Hepatocyte (in vitro differentiated cells): ENCODE data around the gene KIRREL1.

ENCODE experiments used
- EZH2 ChIP-seq: fragments of 200-600 bp; sonication (generic); IDR thresholded peaks from 2 replicates; pipeline ENCODE4 v1.6.1; 2016; ENCODE audit warnings: antibody characterized with exemption, mild to moderate bottlenecking, borderline replicate concordance
- EZH2phosphoT487 ChIP-seq: fragments of 200-600 bp; sonication (generic); IDR thresholded peaks from one replicate; pipeline ENCODE4 v1.6.1; 2018; ENCODE audit warnings: antibody characterized with exemption, mild to moderate bottlenecking, low read depth, moderate library complexity; ENCODE audit not compliant: unreplicated experiment, severe bottlenecking
- TF ChIP-seq, protein P1 (sequence below): fragments of 200-600 bp; sonication (generic); IDR thresholded peaks from 2 replicates; pipeline ENCODE4 v1.5.1; 2016; ENCODE audit warnings: antibody characterized with exemption, mild to moderate bottlenecking; ENCODE audit not compliant: poor library complexity

DNA sequence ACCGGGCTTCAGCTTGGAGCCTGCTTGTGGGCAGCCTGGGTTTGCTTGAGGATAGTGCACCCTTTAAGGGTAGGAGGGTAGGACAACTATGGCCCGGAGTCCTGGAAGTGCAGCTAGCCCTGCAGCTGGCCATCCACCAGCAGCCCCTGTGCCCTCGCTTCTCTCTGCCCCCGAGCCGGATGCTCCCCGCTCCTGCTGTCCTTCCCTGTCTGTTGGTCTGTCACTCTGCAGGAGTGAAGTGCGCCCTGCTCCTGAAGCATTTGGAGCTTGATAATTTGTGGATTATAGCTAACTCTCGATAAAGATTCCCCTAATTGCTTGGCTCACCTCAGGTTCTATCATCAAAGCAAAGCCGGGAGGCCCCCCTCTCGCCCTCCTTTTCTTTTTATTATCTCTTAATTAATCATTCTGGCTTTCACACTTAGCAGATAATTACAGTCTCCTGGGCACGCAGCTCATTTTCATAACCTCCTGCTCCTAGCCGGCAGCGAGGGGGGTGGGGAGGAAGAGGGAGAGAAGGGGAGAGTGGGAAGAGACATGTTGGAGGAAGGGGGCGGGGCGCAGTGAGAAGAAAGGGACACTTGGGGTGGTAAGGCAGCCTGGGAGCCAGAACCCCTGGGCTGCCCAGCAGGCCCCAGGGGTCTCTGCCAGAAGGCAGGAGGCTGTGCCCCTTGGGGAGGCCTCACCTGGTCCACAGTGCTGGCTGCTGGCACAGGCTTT is 14.4 kb downstream of the KIRREL1 start:
- no peak for TF ChIP-seq EZH2
- TF ChIP-seq, protein P1, sequence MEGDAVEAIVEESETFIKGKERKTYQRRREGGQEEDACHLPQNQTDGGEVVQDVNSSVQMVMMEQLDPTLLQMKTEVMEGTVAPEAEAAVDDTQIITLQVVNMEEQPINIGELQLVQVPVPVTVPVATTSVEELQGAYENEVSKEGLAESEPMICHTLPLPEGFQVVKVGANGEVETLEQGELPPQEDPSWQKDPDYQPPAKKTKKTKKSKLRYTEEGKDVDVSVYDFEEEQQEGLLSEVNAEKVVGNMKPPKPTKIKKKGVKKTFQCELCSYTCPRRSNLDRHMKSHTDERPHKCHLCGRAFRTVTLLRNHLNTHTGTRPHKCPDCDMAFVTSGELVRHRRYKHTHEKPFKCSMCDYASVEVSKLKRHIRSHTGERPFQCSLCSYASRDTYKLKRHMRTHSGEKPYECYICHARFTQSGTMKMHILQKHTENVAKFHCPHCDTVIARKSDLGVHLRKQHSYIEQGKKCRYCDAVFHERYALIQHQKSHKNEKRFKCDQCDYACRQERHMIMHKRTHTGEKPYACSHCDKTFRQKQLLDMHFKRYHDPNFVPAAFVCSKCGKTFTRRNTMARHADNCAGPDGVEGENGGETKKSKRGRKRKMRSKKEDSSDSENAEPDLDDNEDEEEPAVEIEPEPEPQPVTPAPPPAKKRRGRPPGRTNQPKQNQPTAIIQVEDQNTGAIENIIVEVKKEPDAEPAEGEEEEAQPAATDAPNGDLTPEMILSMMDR, result no peak
- no peak for TF ChIP-seq EZH2phosphoT487
